HL-60 (cell line): Measurements from ENCODE around the gene FYN.

ENCODE experiments used
- GABPA ChIP-seq: IDR thresholded peaks from 2 replicates; pipeline ENCODE4 v1.6.1; 2012; ENCODE audit warnings: low read depth
- POLR2AphosphoS5 ChIP-seq: IDR thresholded peaks from 2 replicates; pipeline ENCODE4 v1.6.1; 2012; ENCODE audit warnings: low read depth
- TF ChIP-seq, protein P1 (sequence below): IDR thresholded peaks from one replicate; pipeline ENCODE4 v1.5.1; 2011; ENCODE audit warnings: low read length, control low read depth, inconsistent platforms; ENCODE audit not compliant: insufficient read depth

DNA sequence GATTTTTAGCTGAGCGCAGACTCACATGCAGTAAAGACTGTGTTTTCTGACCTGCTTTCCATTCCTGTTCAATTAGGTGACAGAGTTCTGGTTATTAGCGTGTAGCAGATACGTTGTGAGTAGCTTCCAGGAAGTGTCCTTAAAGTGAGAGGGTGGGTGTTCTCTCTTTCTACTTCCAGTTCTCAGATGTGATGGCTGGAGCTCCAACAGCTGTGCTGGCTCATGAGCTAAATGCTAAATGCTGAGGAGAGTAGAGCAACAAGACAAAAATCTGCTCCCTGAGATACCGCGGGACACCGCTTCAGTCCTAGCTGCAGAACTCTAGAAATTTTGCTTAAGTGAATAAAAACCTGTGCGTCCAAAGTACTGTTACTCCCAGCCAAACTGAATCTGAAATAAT is 38.2 kb upstream of the FYN start:
- TF ChIP-seq GABPA (no peak), POLR2AphosphoS5 (no peak)
- TF ChIP-seq, protein P1, sequence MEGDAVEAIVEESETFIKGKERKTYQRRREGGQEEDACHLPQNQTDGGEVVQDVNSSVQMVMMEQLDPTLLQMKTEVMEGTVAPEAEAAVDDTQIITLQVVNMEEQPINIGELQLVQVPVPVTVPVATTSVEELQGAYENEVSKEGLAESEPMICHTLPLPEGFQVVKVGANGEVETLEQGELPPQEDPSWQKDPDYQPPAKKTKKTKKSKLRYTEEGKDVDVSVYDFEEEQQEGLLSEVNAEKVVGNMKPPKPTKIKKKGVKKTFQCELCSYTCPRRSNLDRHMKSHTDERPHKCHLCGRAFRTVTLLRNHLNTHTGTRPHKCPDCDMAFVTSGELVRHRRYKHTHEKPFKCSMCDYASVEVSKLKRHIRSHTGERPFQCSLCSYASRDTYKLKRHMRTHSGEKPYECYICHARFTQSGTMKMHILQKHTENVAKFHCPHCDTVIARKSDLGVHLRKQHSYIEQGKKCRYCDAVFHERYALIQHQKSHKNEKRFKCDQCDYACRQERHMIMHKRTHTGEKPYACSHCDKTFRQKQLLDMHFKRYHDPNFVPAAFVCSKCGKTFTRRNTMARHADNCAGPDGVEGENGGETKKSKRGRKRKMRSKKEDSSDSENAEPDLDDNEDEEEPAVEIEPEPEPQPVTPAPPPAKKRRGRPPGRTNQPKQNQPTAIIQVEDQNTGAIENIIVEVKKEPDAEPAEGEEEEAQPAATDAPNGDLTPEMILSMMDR, result no peak
